MM.1S (cell line): ENCODE data around the gene OR52E8.

ENCODE experiments used
- EZH2phosphoT487 ChIP-seq: fragments of 300-600 bp; sonication (generic); IDR thresholded peaks from 2 replicates; pipeline ENCODE4 v1.6.1; 2018; ENCODE audit warnings: antibody characterized with exemption, low read length
- TF ChIP-seq, protein P1 (sequence below): fragments of 300-600 bp; sonication (generic); IDR thresholded peaks from 2 replicates; pipeline ENCODE4 v1.5.1; 2016; ENCODE audit warnings: antibody characterized with exemption, low read length, mixed read lengths

DNA sequence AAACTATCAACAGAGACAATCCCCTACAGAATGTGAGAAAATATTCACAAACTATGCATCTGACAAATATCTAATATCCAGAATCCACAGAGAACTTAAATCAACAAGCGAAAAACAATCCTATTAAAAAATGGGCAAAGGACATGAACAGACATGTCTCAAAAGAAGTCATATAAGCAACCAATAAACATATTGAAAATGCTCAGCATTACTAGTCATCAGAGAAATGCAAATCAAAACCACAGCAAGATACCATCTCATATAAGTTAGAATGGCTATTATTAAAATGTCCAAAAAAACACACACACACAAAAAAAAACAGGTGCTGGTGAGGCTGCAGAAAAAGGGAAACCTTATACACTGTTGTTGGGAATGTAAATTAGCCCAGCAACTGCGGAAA lies 8.3 kb upstream of the OR52E8 start:
- TF ChIP-seq, protein P1, sequence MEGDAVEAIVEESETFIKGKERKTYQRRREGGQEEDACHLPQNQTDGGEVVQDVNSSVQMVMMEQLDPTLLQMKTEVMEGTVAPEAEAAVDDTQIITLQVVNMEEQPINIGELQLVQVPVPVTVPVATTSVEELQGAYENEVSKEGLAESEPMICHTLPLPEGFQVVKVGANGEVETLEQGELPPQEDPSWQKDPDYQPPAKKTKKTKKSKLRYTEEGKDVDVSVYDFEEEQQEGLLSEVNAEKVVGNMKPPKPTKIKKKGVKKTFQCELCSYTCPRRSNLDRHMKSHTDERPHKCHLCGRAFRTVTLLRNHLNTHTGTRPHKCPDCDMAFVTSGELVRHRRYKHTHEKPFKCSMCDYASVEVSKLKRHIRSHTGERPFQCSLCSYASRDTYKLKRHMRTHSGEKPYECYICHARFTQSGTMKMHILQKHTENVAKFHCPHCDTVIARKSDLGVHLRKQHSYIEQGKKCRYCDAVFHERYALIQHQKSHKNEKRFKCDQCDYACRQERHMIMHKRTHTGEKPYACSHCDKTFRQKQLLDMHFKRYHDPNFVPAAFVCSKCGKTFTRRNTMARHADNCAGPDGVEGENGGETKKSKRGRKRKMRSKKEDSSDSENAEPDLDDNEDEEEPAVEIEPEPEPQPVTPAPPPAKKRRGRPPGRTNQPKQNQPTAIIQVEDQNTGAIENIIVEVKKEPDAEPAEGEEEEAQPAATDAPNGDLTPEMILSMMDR: no peak
- TF ChIP-seq EZH2phosphoT487: no peak
